GM12872 (cell line): ENCODE measurements around the gene TNNI3K.

Experiments used
- TF ChIP-seq, protein P1 (sequence below): IDR thresholded peaks from 3 replicates; pipeline ENCODE4 v1.5.1; 2011; ENCODE audit warnings: low read depth, mild to moderate bottlenecking, low read length, moderate library complexity; ENCODE audit not compliant: insufficient read depth

The TNNI3K gene

DNA sequence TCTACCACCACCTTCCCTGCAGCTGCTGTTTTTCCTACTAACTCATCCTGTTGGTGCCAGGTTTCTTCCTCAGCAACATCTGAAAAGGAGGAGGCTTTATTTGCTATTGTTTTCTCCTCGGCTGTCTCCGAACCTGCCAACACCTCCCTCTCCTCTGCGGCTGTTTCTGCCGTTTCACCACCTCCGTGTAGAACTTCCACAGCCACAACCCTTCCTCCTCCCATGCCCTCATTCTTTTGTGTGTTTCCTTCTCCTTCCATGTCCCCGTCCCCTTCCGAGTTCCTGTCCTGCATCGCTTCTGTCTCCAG lies 336.3 kb downstream of the TNNI3K start:
- TF ChIP-seq, protein P1, sequence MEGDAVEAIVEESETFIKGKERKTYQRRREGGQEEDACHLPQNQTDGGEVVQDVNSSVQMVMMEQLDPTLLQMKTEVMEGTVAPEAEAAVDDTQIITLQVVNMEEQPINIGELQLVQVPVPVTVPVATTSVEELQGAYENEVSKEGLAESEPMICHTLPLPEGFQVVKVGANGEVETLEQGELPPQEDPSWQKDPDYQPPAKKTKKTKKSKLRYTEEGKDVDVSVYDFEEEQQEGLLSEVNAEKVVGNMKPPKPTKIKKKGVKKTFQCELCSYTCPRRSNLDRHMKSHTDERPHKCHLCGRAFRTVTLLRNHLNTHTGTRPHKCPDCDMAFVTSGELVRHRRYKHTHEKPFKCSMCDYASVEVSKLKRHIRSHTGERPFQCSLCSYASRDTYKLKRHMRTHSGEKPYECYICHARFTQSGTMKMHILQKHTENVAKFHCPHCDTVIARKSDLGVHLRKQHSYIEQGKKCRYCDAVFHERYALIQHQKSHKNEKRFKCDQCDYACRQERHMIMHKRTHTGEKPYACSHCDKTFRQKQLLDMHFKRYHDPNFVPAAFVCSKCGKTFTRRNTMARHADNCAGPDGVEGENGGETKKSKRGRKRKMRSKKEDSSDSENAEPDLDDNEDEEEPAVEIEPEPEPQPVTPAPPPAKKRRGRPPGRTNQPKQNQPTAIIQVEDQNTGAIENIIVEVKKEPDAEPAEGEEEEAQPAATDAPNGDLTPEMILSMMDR: no peak

DNA sequence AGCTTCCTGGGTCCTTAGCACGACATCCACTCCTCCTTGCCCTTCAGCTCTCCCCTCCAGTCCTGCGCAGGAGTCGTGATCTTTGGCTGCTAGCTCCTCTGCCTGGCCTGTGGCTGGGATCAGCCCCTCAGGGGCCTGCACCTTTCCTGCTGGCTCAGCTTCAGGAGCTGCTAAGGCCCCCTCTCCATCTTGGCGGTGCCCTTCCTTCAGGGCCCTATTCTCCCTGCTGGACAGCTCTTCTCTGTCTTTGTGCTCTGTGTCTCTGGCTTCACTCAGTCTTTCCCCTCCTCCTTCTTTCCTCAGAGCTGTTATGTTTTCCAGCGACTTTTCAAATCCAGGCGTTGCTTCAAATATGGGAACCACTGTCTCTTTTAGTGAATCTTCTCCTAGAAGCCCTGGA lies 336.7 kb downstream of the TNNI3K start:
- TF ChIP-seq, protein P1: no peak

DNA sequence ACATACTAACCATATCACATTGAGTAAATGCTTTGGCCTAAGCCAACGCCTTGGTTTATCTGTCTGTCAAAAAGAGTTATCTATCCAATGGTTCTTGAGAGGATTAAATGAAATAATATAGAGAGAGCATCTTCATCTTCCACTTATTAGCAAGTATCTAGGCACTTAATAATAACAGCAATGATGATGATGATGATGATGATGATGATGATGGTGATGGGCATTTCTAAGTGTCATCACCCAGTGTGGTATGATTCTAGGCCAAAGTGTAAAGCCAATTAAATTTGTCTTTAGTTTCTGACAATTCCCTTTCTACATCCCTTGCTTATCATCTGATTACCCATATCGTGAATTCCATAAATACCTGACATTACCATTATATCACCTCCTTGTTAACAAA lies 342.9 kb downstream of the TNNI3K start:
- TF ChIP-seq, protein P1: no peak

DNA sequence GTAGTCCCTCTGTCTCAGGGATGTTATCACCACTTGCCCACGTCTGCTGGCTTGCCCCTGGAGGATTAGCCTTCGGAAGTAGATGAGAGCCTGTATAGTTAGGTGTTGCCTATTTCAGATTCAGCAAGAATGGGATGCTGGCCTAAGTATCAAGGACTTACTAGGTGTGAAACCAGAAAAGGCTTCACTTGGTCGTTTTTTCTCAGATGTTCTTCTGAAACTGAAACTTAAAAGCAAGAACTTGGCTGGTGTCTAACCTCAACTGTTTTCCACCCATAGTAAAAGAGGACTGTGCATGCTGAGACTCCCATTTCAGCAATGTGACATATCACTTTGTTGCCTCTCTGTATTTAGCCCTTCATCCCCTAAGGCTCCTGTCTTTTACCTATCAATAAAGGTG lies 344.2 kb downstream of the TNNI3K start:
- TF ChIP-seq, protein P1: no peak

DNA sequence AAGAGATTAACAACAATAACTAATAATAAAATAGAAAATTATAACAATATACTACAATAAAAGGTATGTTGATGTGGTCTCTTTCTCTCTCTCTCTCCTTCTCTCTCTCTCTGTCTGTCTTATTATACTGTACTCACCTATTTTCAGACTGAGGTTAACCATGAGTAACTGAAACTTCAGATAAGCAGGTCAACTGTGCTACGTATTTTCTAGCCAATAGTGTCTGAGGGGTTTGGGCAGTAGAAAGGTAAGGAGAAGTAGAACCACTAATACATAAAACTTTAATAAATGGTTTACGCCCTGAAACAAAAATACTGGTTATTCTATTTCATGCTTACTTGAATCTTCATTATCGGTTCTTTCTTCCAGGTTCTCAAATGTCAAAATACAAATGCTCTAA lies 348.2 kb downstream of the TNNI3K start:
- TF ChIP-seq, protein P1: no peak

DNA sequence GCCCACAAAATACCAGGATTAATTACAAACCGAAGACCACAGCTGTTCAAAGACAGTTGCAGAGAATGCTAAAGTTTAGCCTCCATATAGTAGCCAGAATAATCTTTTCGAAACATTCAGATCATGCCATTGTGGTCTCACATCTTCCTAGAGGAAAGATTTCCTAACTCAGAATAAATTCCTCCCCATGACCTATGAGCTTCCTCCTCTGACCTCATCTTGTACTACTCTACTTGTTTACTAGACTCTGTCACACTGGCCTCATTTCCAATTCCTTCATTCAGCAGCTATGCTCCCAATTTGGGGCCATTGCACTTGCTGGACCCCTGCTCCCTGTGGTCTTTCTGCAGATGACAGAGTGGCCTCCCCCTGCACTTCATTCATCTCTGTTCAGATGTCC lies 349.0 kb downstream of the TNNI3K start:
- TF ChIP-seq, protein P1: no peak

DNA sequence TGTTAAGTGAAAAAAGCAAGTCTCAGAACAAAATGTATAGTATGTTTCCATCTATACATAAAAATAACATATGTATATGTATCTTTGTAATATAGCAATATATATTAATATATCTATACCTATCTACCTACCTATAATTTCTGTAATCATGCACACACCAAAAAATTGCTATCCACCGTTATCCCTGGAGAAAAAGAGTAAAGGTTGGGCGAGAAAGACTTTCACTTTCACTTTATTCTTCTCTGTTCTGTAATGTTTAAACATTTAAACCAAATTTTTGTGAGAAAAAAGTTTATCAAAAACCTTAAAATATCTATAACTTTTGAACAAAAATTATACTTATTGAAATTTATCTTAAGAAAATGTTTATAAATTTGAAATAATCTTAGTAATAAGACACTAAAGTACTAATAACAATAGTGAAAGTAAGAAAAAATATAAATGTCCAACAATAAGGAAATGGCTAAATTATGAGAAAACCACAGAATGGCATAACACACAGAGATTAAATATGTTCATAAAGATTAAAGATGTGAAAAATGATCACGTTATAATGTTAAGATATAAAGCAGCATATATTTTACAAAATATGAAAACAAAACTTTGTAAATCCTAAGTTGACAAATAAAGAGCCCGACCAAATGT lies 351.2 kb downstream of the TNNI3K start:
- TF ChIP-seq, protein P1: no peak
